KOPT-K1 (cell line): Measurements from ENCODE around the gene ST3GAL6.

Experiments
- H3K27ac ChIP-seq: fragments of 200-600 bp; sonication (generic); 2 replicates; pipeline ENCODE4 v1.5.1; 2016; ENCODE audit warnings: antibody characterized with exemption, mild to moderate bottlenecking, low read depth, low read length; ENCODE audit not compliant: poor library complexity, severe bottlenecking
- H3K36me3 ChIP-seq: fragments of 200-600 bp; sonication (generic); 2 replicates; pipeline ENCODE4 v1.5.1; 2017; ENCODE audit warnings: antibody characterized with exemption, mild to moderate bottlenecking, low read length, moderate library complexity; ENCODE audit not compliant: insufficient read depth
- H3K9me3 ChIP-seq: fragments of 200-600 bp; sonication (generic); 2 replicates; pipeline ENCODE4 v1.5.1; 2017; ENCODE audit warnings: antibody characterized with exemption, low read length, mild to moderate bottlenecking; ENCODE audit not compliant: insufficient read depth, poor library complexity, severe bottlenecking

The ST3GAL6 gene

GRCh38 chr3:98750276-98750919, 12.7 kb upstream of the ST3GAL6 start:
- Histone ChIP-seq H3K36me3 (no peaks in the 10 kb centered on the region), H3K9me3 (no peaks in the 10 kb centered on the region), H3K27ac (no peak overlapping the region)

- Histone ChIP-seq H3K36me3 (no peaks in the 10 kb centered on the region), H3K9me3 (no peaks in the 10 kb centered on the region), H3K27ac (no peak overlapping the region)
Observed at GRCh38 chr3:98754483-98754882, 8.7 kb upstream of the ST3GAL6 start.

- Histone ChIP-seq H3K36me3 (no peaks in the 10 kb centered on the region), H3K27ac (no peak overlapping the region), H3K9me3 (no peaks in the 10 kb centered on the region)
Observed at GRCh38 chr3:98755601-98756000, 7.5 kb upstream of the ST3GAL6 start.

GRCh38 chr3:98759629-98760028, 3.5 kb upstream of the ST3GAL6 start:
- no peaks in the 10 kb centered on the region for H3K36me3 ChIP-seq
- no peak overlapping the region for H3K27ac ChIP-seq
- no peaks in the 10 kb centered on the region for H3K9me3 ChIP-seq

GRCh38 chr3:98761643-98762229, 1.4 kb upstream of the ST3GAL6 start:
- no peaks in the 10 kb centered on the region for H3K9me3 ChIP-seq
- H3K27ac ChIP-seq = no peak overlapping the region
- no peaks in the 10 kb centered on the region for H3K36me3 ChIP-seq

- no peaks in the 10 kb centered on the region for H3K9me3 ChIP-seq
- no peaks in the 10 kb centered on the region for H3K36me3 ChIP-seq
- H3K27ac ChIP-seq = no peak overlapping the region
Observed at GRCh38 chr3:98763819-98764418, 779 bp downstream of the ST3GAL6 start.

- H3K27ac ChIP-seq = no peak overlapping the region
- no peaks in the 10 kb centered on the region for H3K9me3 ChIP-seq
- no peaks in the 10 kb centered on the region for H3K36me3 ChIP-seq
Observed at GRCh38 chr3:98764472-98764884, 1.3 kb downstream of the ST3GAL6 start.

GRCh38 chr3:98765721-98766120, 2.6 kb downstream of the ST3GAL6 start:
- Histone ChIP-seq H3K9me3 (no peaks in the 10 kb centered on the region), H3K27ac (no peak overlapping the region), H3K36me3 (no peaks in the 10 kb centered on the region)

GRCh38 chr3:98766924-98767323, 3.8 kb downstream of the ST3GAL6 start:
- no peak overlapping the region for H3K27ac ChIP-seq
- H3K9me3 ChIP-seq = no peaks in the 10 kb centered on the region
- no peaks in the 10 kb centered on the region for H3K36me3 ChIP-seq

- H3K27ac ChIP-seq = no peak overlapping the region
- H3K9me3 ChIP-seq = no peaks in the 10 kb centered on the region
- no peaks in the 10 kb centered on the region for H3K36me3 ChIP-seq
Observed at GRCh38 chr3:98768961-98769360, 5.8 kb downstream of the ST3GAL6 start.

- Histone ChIP-seq H3K9me3 (no peaks in the 10 kb centered on the region), H3K36me3 (no peaks in the 10 kb centered on the region), H3K27ac (no peak overlapping the region)
Observed at GRCh38 chr3:98769448-98769847, 6.3 kb downstream of the ST3GAL6 start.

- no peaks in the 10 kb centered on the region for H3K36me3 ChIP-seq
- no peaks in the 10 kb centered on the region for H3K9me3 ChIP-seq
- no peak overlapping the region for H3K27ac ChIP-seq
Observed at GRCh38 chr3:98770261-98771039, 7.3 kb downstream of the ST3GAL6 start.

- Histone ChIP-seq H3K27ac (no peak overlapping the region), H3K36me3 (no peaks in the 10 kb centered on the region), H3K9me3 (no peaks in the 10 kb centered on the region)
Observed at GRCh38 chr3:98772022-98772421, 8.9 kb downstream of the ST3GAL6 start.

GRCh38 chr3:98775459-98776139, 12.5 kb downstream of the ST3GAL6 start:
- Histone ChIP-seq H3K27ac (no peak overlapping the region), H3K36me3 (no peaks in the 10 kb centered on the region), H3K9me3 (no peaks in the 10 kb centered on the region)

GRCh38 chr3:98776140-98776493, 13.0 kb downstream of the ST3GAL6 start:
- H3K9me3 ChIP-seq = no peaks in the 10 kb centered on the region
- no peaks in the 10 kb centered on the region for H3K36me3 ChIP-seq
- H3K27ac ChIP-seq = no peak overlapping the region
